HG02970 (cell line): ENCODE data around the gene NOL4L.
"Not testable (repeated sequence)": the region's sequence is repeated elsewhere in the genome, so short reads cannot be mapped to it uniquely, and the experiment has no call there.

ENCODE experiments used
- ATAC-seq: cut with Tn5 transposase; IDR thresholded peaks from one replicate; pipeline ENCODE4 v1.9.1; 2021; ENCODE audit warnings: mild to moderate bottlenecking, moderate library complexity, moderate number of reproducible peaks; ENCODE audit not compliant: unreplicated experiment, low FRiP score

The NOL4L gene

GRCh38 chr20:32513031-32513866, 71.9 kb downstream of the NOL4L start:
- no peak for ATAC-seq

- ATAC-seq = no peak
Observed at GRCh38 chr20:32512047-32512385, 73.1 kb downstream of the NOL4L start.

- no peak for ATAC-seq
Observed at GRCh38 chr20:32511358-32512046, 73.6 kb downstream of the NOL4L start.

- ATAC-seq = no peak
Observed at GRCh38 chr20:32510601-32511357, 74.4 kb downstream of the NOL4L start.

GRCh38 chr20:32510120-32510600, 75.0 kb downstream of the NOL4L start:
- ATAC-seq = no peak

GRCh38 chr20:32509639-32510066, 75.5 kb downstream of the NOL4L start:
- ATAC-seq = no peak

GRCh38 chr20:32508775-32509119, 76.4 kb downstream of the NOL4L start:
- ATAC-seq = no peak

- ATAC-seq = no peak
Observed at GRCh38 chr20:32507998-32508774, 76.9 kb downstream of the NOL4L start.

GRCh38 chr20:32506721-32507120, 78.4 kb downstream of the NOL4L start:
- no peak for ATAC-seq

- ATAC-seq = no peak
Observed at GRCh38 chr20:32505723-32506473, 79.2 kb downstream of the NOL4L start.

- no peak for ATAC-seq
Observed at GRCh38 chr20:32501709-32502108, 83.4 kb downstream of the NOL4L start.

GRCh38 chr20:32497589-32498224, 87.4 kb downstream of the NOL4L start:
- no peak for ATAC-seq

- ATAC-seq = no peak
Observed at GRCh38 chr20:32496811-32497533, 88.2 kb downstream of the NOL4L start.

GRCh38 chr20:32495949-32496348, 89.2 kb downstream of the NOL4L start:
- ATAC-seq = no peak

GRCh38 chr20:32495217-32495565, 89.9 kb downstream of the NOL4L start:
- ATAC-seq = no peak

GRCh38 chr20:32494483-32495216, 90.5 kb downstream of the NOL4L start:
- no peak for ATAC-seq

GRCh38 chr20:32493356-32493755, 91.8 kb downstream of the NOL4L start:
- ATAC-seq = no peak

- ATAC-seq = not testable (repeated sequence)
Observed at GRCh38 chr20:32491764-32492151, 93.4 kb downstream of the NOL4L start.
